Cardiac muscle cell (in vitro differentiated cells and primary cell): ENCODE results near the gene PITPNB. TPM values are rescaled to one million over a fixed set of nuclear protein-coding genes. Genes with fewer than 3 reads are reported as not detected.
A peak's percentile ranks its signal among the peaks of the same experiment; 100 is the strongest.

Experiments
- DNase-seq, 2 donors: peaks; one replicate each; pipeline versions ENCODE4 v3.0.0 to v3.0.0-alpha.2; 2010 to 2017; ENCODE audit warnings: low read depth in 1 of 2, low spot score in 1 of 2
- H3K27ac ChIP-seq: fragments of 200-600 bp; sonication (generic); 2 replicates; pipeline ENCODE4 v1.5.1; 2016
- H3K27me3 ChIP-seq: fragments of 200-600 bp; sonication (generic); 2 replicates; pipeline ENCODE4 v1.6.0; 2016; ENCODE audit warnings: control low read depth
- H3K36me3 ChIP-seq: fragments of 200-600 bp; sonication (generic); 2 replicates; pipeline ENCODE4 v1.5.1; 2016; ENCODE audit warnings: control low read depth
- H3K4me1 ChIP-seq: fragments of 200-600 bp; sonication (generic); 2 replicates; pipeline ENCODE4 v1.8.1; 2017; ENCODE audit warnings: low read depth, mild to moderate bottlenecking, mixed run types
- H3K4me3 ChIP-seq: fragments of 200-600 bp; sonication (generic); 2 replicates; pipeline ENCODE4 v1.5.1; 2016; ENCODE audit warnings: mild to moderate bottlenecking
- H3K9me3 ChIP-seq: fragments of 200-600 bp; sonication (generic); 2 replicates; pipeline ENCODE4 v1.5.1; 2017; ENCODE audit warnings: low read depth, mild to moderate bottlenecking, control low read depth
- polyA plus RNA-seq: library from polyadenylated mRNA; unstranded; fragments of >200 nt; fragmentation: Nextera tagmentation; extraction: Ambion mirVana; gene quantifications from 2 replicates; pipeline ENCODE4 v1.2.1, GENCODE V29; 2016
- total RNA-seq: library from RNA; depleted of rRNA; stranded (reverse); fragments of >200 nt; gene quantifications from 2 replicates; pipeline ENCODE4 v1.2.3, GENCODE V29; 2016
- TF ChIP-seq, protein P1 (sequence below): IDR thresholded peaks from 2 replicates; pipeline ENCODE4 v1.5.1; 2012; ENCODE audit warnings: low read depth, mild to moderate bottlenecking, low read length

The PITPNB gene
- total and polyA plus RNA-seq, 2 experiments from 2014 or later: 73.2 to 131 TPM

DNA sequence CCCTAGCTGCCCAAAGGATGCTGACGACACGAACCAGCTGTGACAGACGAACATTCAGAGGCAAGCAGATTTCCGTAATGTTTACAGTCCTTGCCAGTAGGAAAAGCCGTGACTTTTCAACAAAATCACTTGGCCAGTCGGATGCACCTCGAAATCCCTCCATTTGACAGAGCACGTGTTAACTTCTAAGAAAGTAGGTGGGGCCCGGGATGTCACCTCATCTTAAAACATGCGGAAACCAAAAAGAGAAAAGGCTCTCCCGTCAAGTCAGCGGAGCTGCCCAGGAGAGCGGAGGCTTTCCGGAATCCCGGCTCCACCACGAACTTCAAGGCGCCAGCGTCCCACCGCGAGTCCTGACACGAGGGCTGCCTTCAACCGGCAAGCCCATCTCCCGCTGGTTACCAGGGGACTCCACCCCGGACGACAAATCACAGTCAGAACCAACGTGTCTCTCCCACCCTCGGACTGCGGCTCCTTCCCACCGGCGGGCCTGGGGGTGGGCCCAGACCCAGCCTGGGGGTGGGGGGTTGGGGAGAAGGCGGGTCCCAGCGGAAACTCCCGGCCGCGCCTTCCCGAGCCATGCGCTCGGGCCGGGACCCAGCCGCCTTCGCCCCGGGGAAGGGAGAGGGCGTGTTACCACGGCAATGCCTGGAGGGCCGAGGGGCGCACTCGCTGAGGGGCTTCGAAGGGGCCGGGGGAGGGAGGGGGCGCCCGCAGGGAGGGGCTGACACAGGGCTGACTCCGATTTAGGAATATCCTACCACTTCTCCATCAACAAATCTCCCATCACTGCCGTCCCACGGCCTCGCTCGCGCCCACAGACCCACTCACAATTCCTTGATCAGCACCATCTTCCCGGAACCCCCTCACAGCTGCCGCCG, 475 bp downstream of the PITPNB start:
- Histone ChIP-seq H3K4me1 (peaks cover 50% of the 10 kb centered on the region), H3K36me3 (peaks cover 3% of the 10 kb centered on the region), H3K27me3 (no peaks in the 10 kb centered on the region), H3K9me3 (no peaks in the 10 kb centered on the region), H3K27ac (peak overlapping the region; percentile 94), H3K4me3 (peak overlapping the region; percentile 83)
- TF ChIP-seq, protein P1, sequence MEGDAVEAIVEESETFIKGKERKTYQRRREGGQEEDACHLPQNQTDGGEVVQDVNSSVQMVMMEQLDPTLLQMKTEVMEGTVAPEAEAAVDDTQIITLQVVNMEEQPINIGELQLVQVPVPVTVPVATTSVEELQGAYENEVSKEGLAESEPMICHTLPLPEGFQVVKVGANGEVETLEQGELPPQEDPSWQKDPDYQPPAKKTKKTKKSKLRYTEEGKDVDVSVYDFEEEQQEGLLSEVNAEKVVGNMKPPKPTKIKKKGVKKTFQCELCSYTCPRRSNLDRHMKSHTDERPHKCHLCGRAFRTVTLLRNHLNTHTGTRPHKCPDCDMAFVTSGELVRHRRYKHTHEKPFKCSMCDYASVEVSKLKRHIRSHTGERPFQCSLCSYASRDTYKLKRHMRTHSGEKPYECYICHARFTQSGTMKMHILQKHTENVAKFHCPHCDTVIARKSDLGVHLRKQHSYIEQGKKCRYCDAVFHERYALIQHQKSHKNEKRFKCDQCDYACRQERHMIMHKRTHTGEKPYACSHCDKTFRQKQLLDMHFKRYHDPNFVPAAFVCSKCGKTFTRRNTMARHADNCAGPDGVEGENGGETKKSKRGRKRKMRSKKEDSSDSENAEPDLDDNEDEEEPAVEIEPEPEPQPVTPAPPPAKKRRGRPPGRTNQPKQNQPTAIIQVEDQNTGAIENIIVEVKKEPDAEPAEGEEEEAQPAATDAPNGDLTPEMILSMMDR: no peak
- DNase-seq: peak; percentile 59 to 75

DNA sequence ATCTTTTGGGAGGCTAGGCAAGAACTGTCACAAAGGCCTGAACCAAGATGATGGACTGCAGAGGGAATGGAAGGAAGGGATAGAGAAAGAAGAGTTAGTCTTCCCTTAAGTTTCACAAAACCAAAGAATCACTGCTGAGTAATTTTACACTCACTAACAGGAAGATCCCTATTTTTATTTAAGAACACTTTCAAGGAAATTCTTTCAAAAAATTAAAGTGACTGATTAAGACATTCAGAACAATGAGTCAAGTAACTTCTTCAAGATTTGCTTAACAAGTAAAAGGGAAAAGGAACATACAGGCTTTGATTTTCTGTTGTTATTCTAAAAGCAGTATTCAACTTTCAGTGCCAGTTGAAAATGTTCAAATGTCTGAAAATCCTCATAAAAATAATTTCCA, 3.1 kb downstream of the PITPNB start:
- peaks cover 70% of the 10 kb centered on the region for H3K4me1 ChIP-seq
- H3K27me3 ChIP-seq: no peaks in the 10 kb centered on the region
- peak overlapping the region; percentile 90 for H3K27ac ChIP-seq
- TF ChIP-seq, protein P1: no peak
- peak overlapping the region; percentile 13 for H3K4me3 ChIP-seq
- no peaks in the 10 kb centered on the region for H3K9me3 ChIP-seq
- no peak for DNase-seq
- H3K36me3 ChIP-seq: no peaks in the 10 kb centered on the region

DNA sequence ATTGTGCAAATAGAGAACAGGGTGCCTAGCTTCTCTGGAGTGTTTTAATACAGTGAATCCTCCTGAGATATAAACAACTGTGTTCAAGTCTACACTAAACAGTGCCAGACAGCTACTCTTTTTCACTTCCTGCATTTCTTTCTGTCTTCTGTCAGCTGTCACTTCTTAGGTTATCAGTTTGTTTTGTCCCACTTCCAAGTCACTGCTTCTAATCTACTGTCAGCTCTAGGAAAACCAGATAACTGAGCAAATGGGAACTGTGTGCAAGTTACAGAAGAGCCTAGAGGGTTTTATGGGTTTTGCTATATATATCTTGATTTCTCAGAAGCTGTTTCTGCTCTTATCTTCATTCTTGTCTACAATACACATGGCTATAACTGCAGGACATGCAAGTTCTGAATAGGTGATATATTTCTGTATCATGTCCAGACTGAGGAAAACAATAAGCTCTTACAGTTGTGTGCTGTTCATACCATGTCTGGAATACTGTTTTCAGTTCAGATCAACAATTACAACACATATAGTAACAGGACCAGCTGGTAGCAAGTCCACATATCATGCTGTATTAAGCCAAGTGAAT, 5.8 kb downstream of the PITPNB start:
- Histone ChIP-seq H3K36me3 (peaks cover 10% of the 10 kb centered on the region), H3K27me3 (no peaks in the 10 kb centered on the region), H3K4me3 (no peak overlapping the region), H3K27ac (peak overlapping the region; percentile 90), H3K9me3 (no peaks in the 10 kb centered on the region), H3K4me1 (peaks cover 71% of the 10 kb centered on the region)
- peak; percentile 64 to 83 for DNase-seq
- TF ChIP-seq, protein P1: no peak

DNA sequence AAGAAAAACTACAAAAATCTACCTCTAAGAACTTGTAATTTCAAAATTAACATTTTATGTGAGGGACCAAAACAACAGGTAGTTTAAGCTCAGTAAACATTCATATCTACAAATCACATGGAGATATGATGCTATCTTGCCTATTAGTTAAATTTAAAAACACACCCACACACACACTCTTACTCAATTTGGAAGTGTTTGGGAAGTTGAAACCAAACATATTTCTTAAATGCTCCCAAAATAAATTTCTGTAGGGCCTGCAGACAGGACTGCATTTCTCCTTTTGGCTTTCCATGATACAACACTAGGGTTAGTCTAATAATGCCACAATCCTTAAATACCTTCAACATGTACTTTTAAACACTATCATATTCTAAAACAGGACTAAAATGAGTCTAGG, 7.0 kb downstream of the PITPNB start:
- Histone ChIP-seq H3K27ac (peak overlapping the region; percentile 90), H3K4me1 (peaks cover 71% of the 10 kb centered on the region), H3K4me3 (no peak overlapping the region), H3K36me3 (peaks cover 12% of the 10 kb centered on the region), H3K9me3 (no peaks in the 10 kb centered on the region), H3K27me3 (no peaks in the 10 kb centered on the region)
- DNase-seq: no peak
- TF ChIP-seq, protein P1: no peak

DNA sequence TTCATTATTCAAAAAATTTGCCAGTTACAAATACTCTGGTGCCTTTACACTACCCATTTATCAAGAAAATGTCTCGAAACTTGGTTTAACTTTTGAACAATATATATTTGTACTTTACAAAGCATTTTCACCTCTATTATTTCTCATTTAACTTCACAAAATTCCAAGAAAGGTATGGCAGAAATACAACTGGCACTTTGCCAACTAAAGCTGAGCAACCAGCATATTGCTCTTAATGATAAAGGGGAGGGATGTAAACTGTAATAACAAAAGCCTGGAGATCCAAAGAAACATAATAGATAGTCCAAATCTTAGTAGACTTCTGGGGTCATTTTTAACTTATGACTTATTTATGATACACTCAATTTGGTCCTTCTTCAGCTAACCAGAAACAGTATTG, 7.7 kb downstream of the PITPNB start:
- H3K27me3 ChIP-seq: no peaks in the 10 kb centered on the region
- TF ChIP-seq, protein P1: no peak
- DNase-seq: peak; percentile 28 to 34
- H3K4me1 ChIP-seq: peaks cover 67% of the 10 kb centered on the region
- no peak overlapping the region for H3K4me3 ChIP-seq
- H3K9me3 ChIP-seq: no peaks in the 10 kb centered on the region
- H3K36me3 ChIP-seq: peaks cover 19% of the 10 kb centered on the region
- H3K27ac ChIP-seq: peak overlapping the region; percentile 90
